SK-N-SH treated with all-trans-retinoic acid at 6 μM for 48 hours (cell line): ENCODE results near the gene NPPA.
A peak's percentile ranks its signal among the peaks of the same experiment; 100 is the strongest.

Experiments used
- TCF4 ChIP-seq: fragments of 250-450 bp; sonication (Bioruptor Pico); IDR thresholded peaks from 2 replicates; pipeline ENCODE4 v1.8.0; 2021; ENCODE audit warnings: mild to moderate bottlenecking, moderate library complexity, borderline replicate concordance
- TOX ChIP-seq: fragments of 250-450 bp; sonication (Bioruptor Pico); IDR thresholded peaks from 2 replicates; pipeline ENCODE4 v1.8.0; 2021; ENCODE audit warnings: mild to moderate bottlenecking, moderate library complexity, borderline replicate concordance

DNA sequence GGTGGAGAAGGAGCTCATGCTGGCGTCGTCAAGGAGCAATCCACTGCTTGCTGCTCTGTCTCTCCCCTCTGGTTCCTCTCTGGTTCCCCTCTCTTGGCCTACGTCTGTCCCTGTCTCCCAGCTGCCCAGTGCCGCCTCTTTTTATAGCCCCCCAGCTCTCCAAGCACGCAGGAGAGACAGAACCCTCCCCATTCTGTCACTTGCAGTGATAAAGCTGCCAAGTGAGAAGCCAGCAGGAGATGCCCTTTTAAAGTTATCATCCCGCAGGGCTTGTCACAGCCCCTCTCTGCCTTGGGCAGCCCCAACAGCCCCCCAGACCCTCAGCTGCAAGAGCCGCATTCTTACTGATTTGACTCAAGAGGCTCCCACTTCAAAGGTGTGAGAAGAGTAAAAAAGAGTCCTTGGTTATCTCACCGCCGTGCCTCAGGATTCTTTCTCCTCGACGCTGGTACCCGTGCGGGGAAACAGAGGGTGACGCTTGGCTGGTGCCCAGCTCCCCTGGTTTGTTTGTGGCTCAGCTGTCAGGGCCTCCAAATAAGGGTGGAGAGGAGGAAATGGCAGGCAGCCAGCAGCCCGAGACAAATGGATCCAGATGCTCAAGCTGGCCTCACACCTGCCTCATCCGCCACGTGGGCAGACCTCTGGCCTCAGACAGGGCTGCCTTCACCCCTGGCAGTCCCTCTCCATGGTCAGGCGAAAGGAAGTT lies at the start of gene NPPA:
- TF ChIP-seq TCF4 (CRISPR knock-in tag): peak; percentile 68; the same call in 1 of the 2 replicates
- TF ChIP-seq TOX (CRISPR knock-in tag): no peak
